ENCODE measurements around the gene ZDHHC18. TPM values are rescaled to one million over a fixed set of nuclear protein-coding genes. Genes with fewer than 3 reads are reported as not detected.

Gene ZDHHC18
- total RNA-seq, 1 donor from 2014 or later: 24.2 TPM

DNA sequence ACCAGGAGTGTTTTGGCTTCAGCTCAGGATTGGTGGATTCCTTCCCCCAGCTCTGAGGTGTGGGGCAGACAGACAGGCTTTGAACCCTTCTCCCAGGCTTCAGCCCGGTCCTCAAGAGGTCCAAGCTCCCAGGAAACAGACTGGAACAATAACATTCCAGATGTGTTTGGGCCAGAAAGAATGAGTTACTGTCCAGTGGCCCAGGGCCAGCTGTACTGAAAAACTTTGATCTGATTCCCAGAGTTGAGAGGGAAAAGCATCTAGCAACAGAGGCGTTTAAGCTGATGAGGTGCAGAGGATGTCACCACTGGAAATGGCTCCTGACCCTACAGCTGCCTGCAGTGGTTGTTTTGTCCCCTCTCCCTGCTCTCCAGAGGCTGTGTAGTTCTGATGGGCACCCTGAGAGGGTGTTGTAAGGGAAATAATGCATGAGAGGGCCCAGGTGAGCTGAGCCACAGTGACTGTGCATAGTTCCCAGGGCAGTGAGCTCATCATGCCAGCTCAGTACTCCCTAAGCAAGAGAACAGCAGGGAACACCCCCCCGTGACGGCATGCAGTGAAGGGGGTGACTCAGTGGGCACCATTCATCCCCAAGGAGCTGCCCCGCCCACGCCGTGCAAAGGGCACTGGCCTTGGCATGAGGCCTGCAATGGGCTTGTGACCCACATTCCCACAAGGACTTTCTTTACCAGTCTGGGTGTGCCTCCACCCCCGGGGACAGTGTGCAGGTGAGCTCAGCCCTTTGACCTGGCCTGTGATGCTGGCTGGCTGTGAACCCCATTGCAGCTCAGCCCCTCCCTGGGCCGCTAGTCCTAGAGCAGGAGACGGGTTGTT, 22.7 kb downstream of the ZDHHC18 start:
- Mint-ChIP-seq H3K9me3 (ENCODE audit: unreplicated experiment) (no peaks in the 10 kb centered on the region), H3K4me3 (ENCODE audit: unreplicated experiment) (no peak overlapping the region), H3K27me3 (ENCODE audit: unreplicated experiment) (no peaks in the 10 kb centered on the region), H3K36me3 (ENCODE audit: unreplicated experiment) (peaks cover 43% of the 10 kb centered on the region), H3K27ac (ENCODE audit: unreplicated experiment) (peak overlapping the region; percentile 72), H3K4me1 (ENCODE audit: unreplicated experiment) (peaks cover 12% of the 10 kb centered on the region)
- no peak for DNase-seq (ENCODE audit: extremely low spot score, unreplicated experiment)
- TF ChIP-seq, protein P1, sequence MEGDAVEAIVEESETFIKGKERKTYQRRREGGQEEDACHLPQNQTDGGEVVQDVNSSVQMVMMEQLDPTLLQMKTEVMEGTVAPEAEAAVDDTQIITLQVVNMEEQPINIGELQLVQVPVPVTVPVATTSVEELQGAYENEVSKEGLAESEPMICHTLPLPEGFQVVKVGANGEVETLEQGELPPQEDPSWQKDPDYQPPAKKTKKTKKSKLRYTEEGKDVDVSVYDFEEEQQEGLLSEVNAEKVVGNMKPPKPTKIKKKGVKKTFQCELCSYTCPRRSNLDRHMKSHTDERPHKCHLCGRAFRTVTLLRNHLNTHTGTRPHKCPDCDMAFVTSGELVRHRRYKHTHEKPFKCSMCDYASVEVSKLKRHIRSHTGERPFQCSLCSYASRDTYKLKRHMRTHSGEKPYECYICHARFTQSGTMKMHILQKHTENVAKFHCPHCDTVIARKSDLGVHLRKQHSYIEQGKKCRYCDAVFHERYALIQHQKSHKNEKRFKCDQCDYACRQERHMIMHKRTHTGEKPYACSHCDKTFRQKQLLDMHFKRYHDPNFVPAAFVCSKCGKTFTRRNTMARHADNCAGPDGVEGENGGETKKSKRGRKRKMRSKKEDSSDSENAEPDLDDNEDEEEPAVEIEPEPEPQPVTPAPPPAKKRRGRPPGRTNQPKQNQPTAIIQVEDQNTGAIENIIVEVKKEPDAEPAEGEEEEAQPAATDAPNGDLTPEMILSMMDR (IDR thresholded peaks at IDR 0.05): no peak

DNA sequence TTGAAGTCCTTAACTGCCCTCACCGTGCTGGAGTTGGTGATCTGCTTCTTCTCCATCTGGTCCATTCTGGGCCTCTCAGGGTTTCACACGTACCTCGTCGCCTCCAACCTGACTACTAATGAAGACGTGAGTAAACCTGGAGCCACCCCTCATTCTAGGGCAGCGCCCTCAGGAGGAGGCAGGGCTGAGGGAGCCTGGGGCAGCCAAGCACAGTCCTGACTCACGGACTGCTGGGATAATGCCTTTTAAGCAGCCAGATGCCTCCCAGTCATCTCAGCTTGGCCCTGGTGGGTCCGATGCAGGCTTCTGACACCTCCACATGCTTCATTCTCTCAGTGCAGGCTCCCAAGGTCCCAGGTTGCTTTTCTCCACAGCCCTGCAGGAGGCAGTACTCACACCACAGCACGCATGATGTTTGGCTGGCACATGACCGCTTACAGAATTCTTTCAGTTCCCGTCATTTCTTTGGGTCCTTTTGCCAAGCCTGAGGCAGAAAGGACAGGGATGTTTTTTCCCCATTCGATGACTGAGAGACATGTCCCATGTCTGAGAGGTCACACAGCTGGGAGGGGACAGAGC, 24.7 kb downstream of the ZDHHC18 start:
- H3K9me3 Mint-ChIP-seq (ENCODE audit: unreplicated experiment): no peaks in the 10 kb centered on the region
- H3K27ac Mint-ChIP-seq (ENCODE audit: unreplicated experiment): no peak overlapping the region
- H3K36me3 Mint-ChIP-seq (ENCODE audit: unreplicated experiment): peaks cover 48% of the 10 kb centered on the region
- TF ChIP-seq, protein P1 (IDR thresholded peaks at IDR 0.05): no peak
- no peaks in the 10 kb centered on the region for H3K27me3 Mint-ChIP-seq (ENCODE audit: unreplicated experiment)
- H3K4me1 Mint-ChIP-seq (ENCODE audit: unreplicated experiment): peaks cover 12% of the 10 kb centered on the region
- no peak for DNase-seq (ENCODE audit: extremely low spot score, unreplicated experiment)
- H3K4me3 Mint-ChIP-seq (ENCODE audit: unreplicated experiment): no peak overlapping the region

DNA sequence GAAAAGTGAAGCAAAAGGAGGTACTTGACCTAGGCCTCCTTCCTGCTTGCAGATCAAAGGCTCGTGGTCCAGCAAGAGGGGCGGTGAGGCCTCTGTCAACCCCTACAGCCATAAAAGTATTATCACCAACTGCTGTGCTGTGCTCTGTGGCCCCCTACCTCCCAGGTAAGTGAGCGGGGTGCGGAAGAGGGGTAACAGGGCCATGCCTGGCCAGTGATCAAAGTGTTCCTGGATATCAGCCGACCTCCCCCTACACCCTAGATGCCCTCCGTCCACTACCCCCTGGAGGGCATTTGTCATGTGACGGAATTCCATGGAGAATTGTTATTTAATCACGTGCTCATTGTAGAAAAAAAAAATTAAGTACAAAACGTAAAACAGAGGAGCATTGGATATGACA, 26.2 kb downstream of the ZDHHC18 start:
- Mint-ChIP-seq H3K27me3 (ENCODE audit: unreplicated experiment) (no peaks in the 10 kb centered on the region), H3K36me3 (ENCODE audit: unreplicated experiment) (peaks cover 42% of the 10 kb centered on the region), H3K9me3 (ENCODE audit: unreplicated experiment) (no peaks in the 10 kb centered on the region), H3K4me1 (ENCODE audit: unreplicated experiment) (peaks cover 12% of the 10 kb centered on the region), H3K4me3 (ENCODE audit: unreplicated experiment) (no peak overlapping the region), H3K27ac (ENCODE audit: unreplicated experiment) (peak overlapping the region; percentile 28)
- DNase-seq (ENCODE audit: extremely low spot score, unreplicated experiment): no peak
- TF ChIP-seq, protein P1 (IDR thresholded peaks at IDR 0.05): no peak

DNA sequence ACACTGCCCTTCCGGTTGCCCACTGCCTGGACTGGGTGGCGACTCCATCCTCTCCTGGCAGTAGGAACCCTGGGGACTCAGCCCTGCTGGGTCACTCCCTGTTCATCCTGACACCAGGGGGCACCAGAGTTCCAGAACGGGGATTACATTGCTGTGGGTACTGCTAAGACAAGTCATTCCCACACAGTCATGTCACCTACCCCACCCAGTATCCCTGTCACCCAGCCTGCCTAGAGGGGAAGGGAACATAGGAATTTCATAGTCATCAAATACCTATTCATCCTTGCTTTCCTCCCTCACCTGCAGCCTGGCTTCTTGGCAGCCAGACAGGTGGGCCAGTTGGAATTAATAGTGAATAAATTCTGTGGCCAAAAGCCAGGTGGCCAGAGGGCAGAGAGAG, 26.7 kb downstream of the ZDHHC18 start:
- DNase-seq (ENCODE audit: extremely low spot score, unreplicated experiment): peak; percentile 94
- no peaks in the 10 kb centered on the region for H3K9me3 Mint-ChIP-seq (ENCODE audit: unreplicated experiment)
- peaks cover 40% of the 10 kb centered on the region for H3K36me3 Mint-ChIP-seq (ENCODE audit: unreplicated experiment)
- peaks cover 12% of the 10 kb centered on the region for H3K4me1 Mint-ChIP-seq (ENCODE audit: unreplicated experiment)
- H3K27me3 Mint-ChIP-seq (ENCODE audit: unreplicated experiment): no peaks in the 10 kb centered on the region
- TF ChIP-seq, protein P1 (IDR thresholded peaks at IDR 0.05): peak; percentile 83
- no peak overlapping the region for H3K4me3 Mint-ChIP-seq (ENCODE audit: unreplicated experiment)
- peak overlapping the region; percentile 28 for H3K27ac Mint-ChIP-seq (ENCODE audit: unreplicated experiment)

DNA sequence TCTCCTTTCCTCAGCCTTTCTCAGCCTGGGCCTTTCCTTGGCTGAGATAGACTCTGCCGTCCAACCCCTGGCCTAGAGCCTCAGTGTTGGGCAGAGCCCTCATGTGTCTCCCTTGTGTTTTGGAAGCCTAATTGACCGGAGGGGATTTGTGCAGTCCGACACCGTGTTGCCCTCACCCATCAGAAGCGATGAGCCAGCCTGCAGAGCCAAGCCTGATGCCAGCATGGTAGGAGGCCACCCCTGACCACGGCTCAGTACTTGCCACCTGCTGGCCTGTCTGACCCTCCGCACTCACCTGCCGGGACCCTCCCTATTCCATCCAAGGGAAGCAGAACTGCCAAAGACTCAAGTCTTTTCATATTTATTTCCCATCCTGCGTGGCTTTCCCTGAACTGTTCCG, 27.1 kb downstream of the ZDHHC18 start:
- Mint-ChIP-seq H3K9me3 (ENCODE audit: unreplicated experiment) (no peaks in the 10 kb centered on the region), H3K4me3 (ENCODE audit: unreplicated experiment) (no peak overlapping the region), H3K4me1 (ENCODE audit: unreplicated experiment) (peaks cover 10% of the 10 kb centered on the region), H3K36me3 (ENCODE audit: unreplicated experiment) (peaks cover 40% of the 10 kb centered on the region), H3K27ac (ENCODE audit: unreplicated experiment) (no peak overlapping the region), H3K27me3 (ENCODE audit: unreplicated experiment) (no peaks in the 10 kb centered on the region)
- no peak for DNase-seq (ENCODE audit: extremely low spot score, unreplicated experiment)
- TF ChIP-seq, protein P1 (IDR thresholded peaks at IDR 0.05): no peak
